Adrenal gland (tissue), 5 donors: ENCODE measurements around the gene PRKN.

Experiments
- POLR2A ChIP-seq, 2 donors: fragments of 450-650 bp; IDR thresholded peaks; one replicate each; pipeline ENCODE4 v1.6.1; 2017; ENCODE audit warnings: antibody characterized with exemption in 2 of 2, mild to moderate bottlenecking in 2 of 2, moderate library complexity in 1 of 2
- TF ChIP-seq, protein P1 (sequence below), 6 experiments: fragments of 450-650 bp in 4 of 6; fragments of 200-600 bp in 2 of 6; sonication (generic) in 1 of 6; IDR thresholded peaks; 1 replicate in 5 of 6; 2 replicates in 1 of 6; pipeline versions ENCODE4 v1.5.1 to v1.8.0; 2016 to 2021; ENCODE audit warnings: antibody characterized with exemption in 6 of 6, mild to moderate bottlenecking in 2 of 6, moderate library complexity in 1 of 6
- donor health status: DM: no; HTN: no; CAD: no.

DNA sequence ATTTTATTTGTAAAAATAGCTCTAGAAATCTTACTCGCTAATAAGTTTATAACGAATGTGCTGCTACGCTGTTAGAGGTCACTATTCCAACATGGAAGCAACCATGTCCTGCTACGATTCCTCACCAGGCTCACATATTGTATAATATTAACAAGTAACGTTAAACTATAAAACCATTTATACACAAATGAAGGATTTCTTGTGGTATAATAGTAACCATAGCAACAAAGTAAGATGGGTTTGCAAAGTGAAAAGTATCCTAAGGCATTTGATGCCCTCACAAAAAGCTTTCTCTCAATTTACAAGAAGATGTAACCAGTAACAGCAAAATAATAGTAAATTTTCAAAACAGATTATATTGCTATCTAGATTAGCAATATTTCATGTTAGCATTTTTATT, 117.2 kb downstream of the PRKN start:
- no peak for TF ChIP-seq POLR2A (IDR thresholded peaks at IDR 0.05)
- TF ChIP-seq, protein P1, sequence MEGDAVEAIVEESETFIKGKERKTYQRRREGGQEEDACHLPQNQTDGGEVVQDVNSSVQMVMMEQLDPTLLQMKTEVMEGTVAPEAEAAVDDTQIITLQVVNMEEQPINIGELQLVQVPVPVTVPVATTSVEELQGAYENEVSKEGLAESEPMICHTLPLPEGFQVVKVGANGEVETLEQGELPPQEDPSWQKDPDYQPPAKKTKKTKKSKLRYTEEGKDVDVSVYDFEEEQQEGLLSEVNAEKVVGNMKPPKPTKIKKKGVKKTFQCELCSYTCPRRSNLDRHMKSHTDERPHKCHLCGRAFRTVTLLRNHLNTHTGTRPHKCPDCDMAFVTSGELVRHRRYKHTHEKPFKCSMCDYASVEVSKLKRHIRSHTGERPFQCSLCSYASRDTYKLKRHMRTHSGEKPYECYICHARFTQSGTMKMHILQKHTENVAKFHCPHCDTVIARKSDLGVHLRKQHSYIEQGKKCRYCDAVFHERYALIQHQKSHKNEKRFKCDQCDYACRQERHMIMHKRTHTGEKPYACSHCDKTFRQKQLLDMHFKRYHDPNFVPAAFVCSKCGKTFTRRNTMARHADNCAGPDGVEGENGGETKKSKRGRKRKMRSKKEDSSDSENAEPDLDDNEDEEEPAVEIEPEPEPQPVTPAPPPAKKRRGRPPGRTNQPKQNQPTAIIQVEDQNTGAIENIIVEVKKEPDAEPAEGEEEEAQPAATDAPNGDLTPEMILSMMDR (IDR thresholded peaks at IDR 0.05): no peak
